Naive thymus-derived CD4-positive, alpha-beta T cell (primary cell): ENCODE measurements around the gene MTM1. TPM values are rescaled to one million over a fixed set of nuclear protein-coding genes. Genes with fewer than 3 reads are reported as not detected.

Experiments
- ATAC-seq: fragments of 150-1000 bp; cut with Tn5 transposase; 2 replicates; pipeline ENCODE4 v1.10.0; 2021; ENCODE audit warnings: mild to moderate bottlenecking, moderate library complexity
- CTCF ChIA-PET: fragments of 350-600 bp; sonication (Branson Sonifier 250); formaldehyde crosslinking; loops from one replicate; lab custom pipeline; 2021; ENCODE audit warnings: antibody characterized with exemption; lab: Charles Lee
- POLR2A ChIA-PET: fragments of 350-600 bp; sonication (Branson Sonifier 250); formaldehyde crosslinking; loops from one replicate; lab custom pipeline; 2021; ENCODE audit warnings: antibody characterized with exemption, inconsistent platforms; lab: Charles Lee
- DNase-seq, 9 donors: peaks; one replicate each; pipeline versions ENCODE4 v3.0.0 to v3.0.0-alpha.2; 2020 to 2022; ENCODE audit warnings: mixed read lengths in 1 of 9
- H3K27ac ChIP-seq: one replicate; pipeline ENCODE4 v1.7.0; 2013; ENCODE audit warnings: mild to moderate bottlenecking, low read depth, low read length, moderate library complexity
- H3K27me3 ChIP-seq, 2 donors: one replicate each; pipeline ENCODE4 v1.7.0; 2013; ENCODE audit warnings: low read length in 2 of 2, mild to moderate bottlenecking in 2 of 2, moderate library complexity in 2 of 2; ENCODE audit not compliant: control insufficient read depth in 2 of 2, insufficient read depth in 2 of 2
- H3K36me3 ChIP-seq, 3 experiments: 1 replicate in 2 of 3; 2 replicates in 1 of 3; pipeline ENCODE4 v1.7.0; 2013; ENCODE audit warnings: low read length in 3 of 3, mild to moderate bottlenecking in 3 of 3, moderate library complexity in 1 of 3; ENCODE audit not compliant: insufficient read depth in 3 of 3, control insufficient read depth in 2 of 3
- H3K4me1 ChIP-seq, 2 donors: one replicate each; pipeline ENCODE4 v1.7.0; 2013; ENCODE audit warnings: low read length in 2 of 2, mild to moderate bottlenecking in 2 of 2, moderate library complexity in 1 of 2; ENCODE audit not compliant: control insufficient read depth in 2 of 2, insufficient read depth in 2 of 2
- H3K4me3 ChIP-seq: 2 replicates; pipeline ENCODE4 v1.7.0; 2013; ENCODE audit warnings: mild to moderate bottlenecking, low read length
- H3K9me3 ChIP-seq, 3 experiments: 1 replicate in 2 of 3; 2 replicates in 1 of 3; pipeline ENCODE4 v1.7.0; 2013; ENCODE audit warnings: low read length in 3 of 3; ENCODE audit not compliant: control insufficient read depth in 2 of 3
- H3K27ac Mint-ChIP-seq, 9 donors: one replicate each; pipeline ENCODE4 v1.8.0; 2020 to 2022; ENCODE audit warnings: mixed read lengths in 9 of 9, mild to moderate bottlenecking in 8 of 9, moderate library complexity in 5 of 9, inconsistent platforms in 2 of 9
- H3K27me3 Mint-ChIP-seq, 5 donors: one replicate each; pipeline ENCODE4 v1.8.0; 2021 to 2022; ENCODE audit warnings: mixed read lengths in 5 of 5, mild to moderate bottlenecking in 1 of 5
- H3K36me3 Mint-ChIP-seq, 5 donors: one replicate each; pipeline ENCODE4 v1.8.0; 2020 to 2022; ENCODE audit warnings: mixed read lengths in 5 of 5, mild to moderate bottlenecking in 3 of 5, inconsistent platforms in 1 of 5
- H3K4me1 Mint-ChIP-seq, 7 donors: one replicate each; pipeline ENCODE4 v1.8.0; 2020 to 2022; ENCODE audit warnings: mixed read lengths in 7 of 7, mild to moderate bottlenecking in 3 of 7, inconsistent platforms in 1 of 7
- H3K4me3 Mint-ChIP-seq, 10 donors: one replicate each; pipeline ENCODE4 v1.8.0; 2020 to 2022; ENCODE audit warnings: mild to moderate bottlenecking in 10 of 10, mixed read lengths in 10 of 10, moderate library complexity in 6 of 10, inconsistent platforms in 2 of 10
- H3K9me3 Mint-ChIP-seq, 11 donors: one replicate each; pipeline ENCODE4 v1.8.0; 2020 to 2022; ENCODE audit warnings: mixed read lengths in 11 of 11, mild to moderate bottlenecking in 4 of 11, inconsistent platforms in 1 of 11, moderate library complexity in 1 of 11
- intact Hi-C, 2 donors: fragments of 100-400 bp; cut with micrococcal nuclease; formaldehyde crosslinking; loops; one replicate each; pipeline ENCODE4 v1.15.1; 2023
- polyA plus RNA-seq, 2 donors: library from polyadenylated mRNA; unstranded; fragments of 300-500 nt; fragmentation: Illumina TruSeq; gene quantifications; one replicate each; pipeline ENCODE4 v1.2.3, GENCODE V29; 2021
- total RNA-seq, 6 experiments: library from RNA in 5 of 6; stranded (reverse) in 5 of 6; gene quantifications; 1 replicate in 5 of 6; 2 replicates in 1 of 6; pipeline ENCODE4 v1.2.3 and lab custom pipeline; 2021 to 2026

The MTM1 gene
- total and polyA plus RNA-seq, 7 experiments from 2014 or later, result 11.9 to 34.7 (median 24.6) TPM

- DNase-seq (no peak), ATAC-seq (no peak)
- Mint-ChIP-seq H3K36me3 (peaks cover 0 to 21% (median 0%) of the 10 kb centered on the region in 5 donors), H3K4me3 (peak overlapping the region in 1 of 10 donors; percentile 24), H3K27ac (no peak overlapping the region), H3K9me3 (peaks cover 0 to 2% (median 0%) of the 10 kb centered on the region in 11 donors), H3K27me3 (no peaks in the 10 kb centered on the region), H3K4me1 (peaks cover 6 to 52% (median 41%) of the 10 kb centered on the region in 7 donors)
- CTCF ChIA-PET, result interaction anchor here (0.7 kb wide), 1 partner anchor 38 kb away, joined by 4 read pairs; no protein-coding TSS in a partner anchor
- Histone ChIP-seq H3K4me3 (no peak overlapping the region), H3K27ac (no peak overlapping the region), H3K27me3 (no peaks in the 10 kb centered on the region), H3K9me3 (no peaks in the 10 kb centered on the region), H3K4me1 (peaks cover 3 to 10% of the 10 kb centered on the region in 2 donors), H3K36me3 (no peaks in the 10 kb centered on the region)
- intact Hi-C loops, result no loop called here
- POLR2A ChIA-PET, result no interaction called here
Observed at GRCh38 chrX:150582338-150582948, 14.0 kb downstream of the MTM1 start.

- no peaks in the 10 kb centered on the region for H3K27me3 ChIP-seq
- CTCF ChIA-PET, result interaction anchor here (0.6 to 1.5 kb wide), 8 partner anchors 9 to 488 kb away, joined by 3 to 7 read pairs (median 4); no protein-coding TSS in a partner anchor
- no peak overlapping the region for H3K27ac Mint-ChIP-seq
- H3K4me3 Mint-ChIP-seq, result no peak overlapping the region
- H3K4me1 Mint-ChIP-seq, result peaks cover 0 to 33% (median 25%) of the 10 kb centered on the region in 7 donors
- peaks cover 0 to 2% (median 0%) of the 10 kb centered on the region in 11 donors for H3K9me3 Mint-ChIP-seq
- no peaks in the 10 kb centered on the region for H3K27me3 Mint-ChIP-seq
- H3K36me3 ChIP-seq, result no peaks in the 10 kb centered on the region
- peak; percentile 55 for ATAC-seq
- intact Hi-C loops, result loop anchor here (1.0 to 5.0 kb wide), 8 partner anchors 13 to 638 kb away; partner anchors contain the start of gene MTM1 (in 1 of the 2)
- no peak overlapping the region for H3K4me3 ChIP-seq
- H3K27ac ChIP-seq, result no peak overlapping the region
- H3K36me3 Mint-ChIP-seq, result peaks cover 0 to 3% (median 0%) of the 10 kb centered on the region in 5 donors
- DNase-seq, result peak in 6 of 9 donors; percentile 16 to 53 (median 38)
- no peaks in the 10 kb centered on the region for H3K4me1 ChIP-seq
- H3K9me3 ChIP-seq, result no peaks in the 10 kb centered on the region
- POLR2A ChIA-PET, result interaction anchor here (0.7 to 1.1 kb wide), 3 partner anchors 13 to 42 kb away, joined by 3 to 4 read pairs (median 3); no protein-coding TSS in a partner anchor
Observed at GRCh38 chrX:150587585-150588503, 19.4 kb downstream of the MTM1 start.

GRCh38 chrX:150594584-150594983 is 26.2 kb downstream of the MTM1 start:
- no peaks in the 10 kb centered on the region for H3K9me3 Mint-ChIP-seq
- Histone ChIP-seq H3K9me3 (no peaks in the 10 kb centered on the region), H3K36me3 (peaks cover 0 to 9% (median 0%) of the 10 kb centered on the region in 3 experiments), H3K27ac (no peak overlapping the region), H3K4me3 (no peak overlapping the region), H3K4me1 (no peaks in the 10 kb centered on the region), H3K27me3 (no peaks in the 10 kb centered on the region)
- peaks cover 2 to 19% (median 8%) of the 10 kb centered on the region in 7 donors for H3K4me1 Mint-ChIP-seq
- DNase-seq (no peak), ATAC-seq (no peak)
- H3K27me3 Mint-ChIP-seq, result no peaks in the 10 kb centered on the region
- CTCF ChIA-PET, result no interaction called here
- intact Hi-C loops, result no loop called here
- POLR2A ChIA-PET, result no interaction called here
- peaks cover 0 to 14% (median 3%) of the 10 kb centered on the region in 5 donors for H3K36me3 Mint-ChIP-seq
- H3K27ac Mint-ChIP-seq, result no peak overlapping the region
- no peak overlapping the region for H3K4me3 Mint-ChIP-seq

- Histone ChIP-seq H3K27me3 (no peaks in the 10 kb centered on the region), H3K27ac (no peak overlapping the region), H3K9me3 (no peaks in the 10 kb centered on the region), H3K4me1 (no peaks in the 10 kb centered on the region), H3K36me3 (peaks cover 0 to 15% (median 0%) of the 10 kb centered on the region in 3 experiments), H3K4me3 (no peak overlapping the region)
- POLR2A ChIA-PET, result no interaction called here
- Mint-ChIP-seq H3K4me1 (peaks cover 0 to 14% (median 10%) of the 10 kb centered on the region in 7 donors), H3K27me3 (no peaks in the 10 kb centered on the region), H3K27ac (no peak overlapping the region), H3K4me3 (no peak overlapping the region), H3K36me3 (peaks cover 4 to 21% (median 15%) of the 10 kb centered on the region in 5 donors), H3K9me3 (no peaks in the 10 kb centered on the region)
- no peak for ATAC-seq
- intact Hi-C loops, result no loop called here
- DNase-seq, result no peak
- CTCF ChIA-PET, result interaction anchor here (0.9 kb wide), 1 partner anchor 12 kb away, joined by 3 read pairs; no protein-coding TSS in a partner anchor
Observed at GRCh38 chrX:150599226-150599625, 30.8 kb downstream of the MTM1 start.

- Histone ChIP-seq H3K4me3 (no peak overlapping the region), H3K36me3 (peaks cover 0 to 13% (median 0%) of the 10 kb centered on the region in 3 experiments), H3K27ac (no peak overlapping the region), H3K27me3 (no peaks in the 10 kb centered on the region), H3K9me3 (no peaks in the 10 kb centered on the region), H3K4me1 (no peaks in the 10 kb centered on the region)
- peak overlapping the region in 1 of 9 donors; percentile 27 for H3K27ac Mint-ChIP-seq
- CTCF ChIA-PET, result no interaction called here
- H3K4me3 Mint-ChIP-seq, result no peak overlapping the region
- intact Hi-C loops, result no loop called here
- H3K4me1 Mint-ChIP-seq, result peaks cover 0 to 15% (median 9%) of the 10 kb centered on the region in 7 donors
- DNase-seq (no peak), ATAC-seq (no peak)
- no peaks in the 10 kb centered on the region for H3K9me3 Mint-ChIP-seq
- peaks cover 4 to 31% (median 19%) of the 10 kb centered on the region in 5 donors for H3K36me3 Mint-ChIP-seq
- no peaks in the 10 kb centered on the region for H3K27me3 Mint-ChIP-seq
- POLR2A ChIA-PET, result no interaction called here
Observed at GRCh38 chrX:150602296-150602695, 33.9 kb downstream of the MTM1 start.

- Mint-ChIP-seq H3K27ac (no peak overlapping the region), H3K36me3 (peaks cover 4 to 34% (median 22%) of the 10 kb centered on the region in 5 donors), H3K4me1 (peaks cover 0 to 19% (median 13%) of the 10 kb centered on the region in 7 donors), H3K4me3 (no peak overlapping the region), H3K9me3 (no peaks in the 10 kb centered on the region), H3K27me3 (no peaks in the 10 kb centered on the region)
- no peak for ATAC-seq
- H3K9me3 ChIP-seq, result no peaks in the 10 kb centered on the region
- H3K36me3 ChIP-seq, result peaks cover 0 to 12% (median 0%) of the 10 kb centered on the region in 3 experiments
- ChIA-PET CTCF (interaction anchor here (1.5 kb wide), 1 partner anchor 59 kb away, joined by 3 read pairs; no protein-coding TSS in a partner anchor), POLR2A (no interaction called here)
- no peaks in the 10 kb centered on the region for H3K4me1 ChIP-seq
- no peak for DNase-seq
- H3K27ac ChIP-seq, result no peak overlapping the region
- intact Hi-C loops, result no loop called here
- no peaks in the 10 kb centered on the region for H3K27me3 ChIP-seq
- no peak overlapping the region for H3K4me3 ChIP-seq
Observed at GRCh38 chrX:150602743-150603142, 34.3 kb downstream of the MTM1 start.
